RWPE1 (cell line): ENCODE measurements around the gene CHMP1A.

Source experiments
- CTCF ChIA-PET: fragments of 350-600 bp; sonication (Branson Sonifier 250); formaldehyde crosslinking; extraction: SDS; loops from one replicate; lab custom pipeline; 2021; lab: Yijun Ruan, JAX
- POLR2A ChIA-PET: fragments of 400-600 bp; formaldehyde crosslinking; extraction: SDS; loops from one replicate; lab custom pipeline; 2020; ENCODE audit warnings: antibody characterized with exemption; ENCODE audit not compliant: low non-redundant PET; lab: Yijun Ruan, JAX
- DNase-seq: peaks from one replicate; pipeline ENCODE4 v3.0.0; 2012; ENCODE audit warnings: low spot score
- H3K27ac ChIP-seq: fragments of 450-650 bp; 2 replicates; pipeline ENCODE4 v1.5.1; 2017
- TF ChIP-seq, protein P1 (sequence below): fragments of 450-650 bp; conservative IDR thresholded peaks from 2 replicates; pipeline ENCODE4 v1.5.1; 2017; ENCODE audit warnings: low read depth, mild to moderate bottlenecking

CHMP1A gene

DNA sequence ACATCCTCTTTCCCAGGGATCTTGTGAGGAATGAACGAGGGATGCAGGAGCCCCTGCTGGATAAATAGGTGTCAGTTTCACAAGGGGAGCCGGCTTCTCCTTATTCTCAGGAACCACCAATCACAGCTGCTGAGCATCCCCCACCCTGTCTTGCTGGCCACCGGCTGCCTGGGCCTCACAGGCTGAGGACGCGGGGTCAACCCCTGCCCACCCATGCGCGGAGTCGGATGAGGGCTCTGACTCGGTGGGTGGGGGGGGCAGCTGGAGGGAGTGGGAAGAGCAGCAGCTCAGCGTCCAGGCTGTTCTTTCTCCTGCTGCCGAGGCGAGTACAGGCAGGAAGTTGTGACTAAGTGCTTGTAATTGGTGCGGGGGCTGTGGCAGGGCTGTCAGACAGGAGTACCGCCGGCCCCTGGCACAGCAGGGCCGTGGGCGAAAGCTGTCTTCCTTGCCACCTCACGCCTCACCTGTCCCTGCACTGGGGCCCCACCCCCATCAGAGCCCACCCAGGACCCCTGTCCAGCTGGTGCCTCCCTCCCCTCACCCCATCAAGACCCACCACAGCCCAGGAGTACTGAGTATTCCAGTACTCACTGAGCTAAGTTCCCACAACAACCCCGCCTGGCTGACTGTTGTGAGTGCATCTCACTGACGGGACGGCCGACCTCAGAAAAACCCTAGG, 55.1 kb downstream of the CHMP1A start:
- TF ChIP-seq, protein P1, sequence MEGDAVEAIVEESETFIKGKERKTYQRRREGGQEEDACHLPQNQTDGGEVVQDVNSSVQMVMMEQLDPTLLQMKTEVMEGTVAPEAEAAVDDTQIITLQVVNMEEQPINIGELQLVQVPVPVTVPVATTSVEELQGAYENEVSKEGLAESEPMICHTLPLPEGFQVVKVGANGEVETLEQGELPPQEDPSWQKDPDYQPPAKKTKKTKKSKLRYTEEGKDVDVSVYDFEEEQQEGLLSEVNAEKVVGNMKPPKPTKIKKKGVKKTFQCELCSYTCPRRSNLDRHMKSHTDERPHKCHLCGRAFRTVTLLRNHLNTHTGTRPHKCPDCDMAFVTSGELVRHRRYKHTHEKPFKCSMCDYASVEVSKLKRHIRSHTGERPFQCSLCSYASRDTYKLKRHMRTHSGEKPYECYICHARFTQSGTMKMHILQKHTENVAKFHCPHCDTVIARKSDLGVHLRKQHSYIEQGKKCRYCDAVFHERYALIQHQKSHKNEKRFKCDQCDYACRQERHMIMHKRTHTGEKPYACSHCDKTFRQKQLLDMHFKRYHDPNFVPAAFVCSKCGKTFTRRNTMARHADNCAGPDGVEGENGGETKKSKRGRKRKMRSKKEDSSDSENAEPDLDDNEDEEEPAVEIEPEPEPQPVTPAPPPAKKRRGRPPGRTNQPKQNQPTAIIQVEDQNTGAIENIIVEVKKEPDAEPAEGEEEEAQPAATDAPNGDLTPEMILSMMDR, result no peak
- ChIA-PET CTCF (interaction anchor here (0.6 to 2.4 kb wide), 5 partner anchors 13 to 382 kb away, joined by 3 to 10 read pairs (median 4); no protein-coding TSS in a partner anchor), POLR2A (no interaction called here)
- H3K27ac ChIP-seq, result peak overlapping the region; percentile 84
- peak; percentile 93 for DNase-seq

DNA sequence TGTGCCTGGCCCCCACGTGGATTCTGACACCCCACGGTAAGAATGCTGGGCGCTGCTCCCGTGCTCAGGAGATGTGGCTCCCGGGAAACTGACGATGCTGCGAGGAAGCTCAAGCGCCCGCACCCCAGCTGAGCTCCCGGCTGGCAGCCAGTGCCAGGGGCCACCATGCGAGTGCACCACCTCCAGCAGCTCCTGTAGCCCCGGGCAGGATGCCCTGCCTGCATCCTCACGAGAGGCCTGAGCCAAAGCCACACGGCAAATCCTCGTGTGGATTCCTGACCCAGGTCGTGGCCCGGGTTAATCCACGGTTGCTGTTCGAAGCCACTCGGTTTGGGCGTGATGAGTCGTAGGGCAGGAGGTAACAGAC, 55.6 kb downstream of the CHMP1A start:
- H3K27ac ChIP-seq, result peak overlapping the region; percentile 84
- CTCF ChIA-PET, result interaction anchor here (0.6 to 2.4 kb wide), 4 partner anchors 13 to 382 kb away, joined by 3 to 10 read pairs (median 4); no protein-coding TSS in a partner anchor
- TF ChIP-seq, protein P1, result no peak
- POLR2A ChIA-PET, result no interaction called here
- no peak for DNase-seq

DNA sequence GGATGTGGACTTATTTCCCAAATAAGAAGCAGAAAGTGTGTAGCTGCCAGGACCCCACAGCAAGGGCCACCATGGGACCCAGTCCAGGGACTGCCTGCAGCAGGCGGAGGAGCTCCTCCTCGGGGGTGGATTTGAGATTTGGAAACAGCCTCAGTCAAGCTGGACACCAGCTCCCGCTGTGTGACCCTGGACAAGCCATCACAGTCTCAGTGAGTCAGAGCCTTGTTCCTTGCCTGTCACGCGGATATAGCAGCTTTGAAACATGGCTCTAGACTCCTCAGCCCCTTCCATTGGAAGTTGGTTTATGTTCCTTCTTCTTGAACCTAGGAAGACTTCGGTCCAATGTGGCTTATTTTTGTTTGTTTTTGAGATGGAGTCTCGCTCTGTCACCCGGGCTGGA, 56.6 kb downstream of the CHMP1A start:
- TF ChIP-seq, protein P1, result no peak
- DNase-seq, result no peak
- H3K27ac ChIP-seq, result peak overlapping the region; percentile 56
- CTCF ChIA-PET, result interaction anchor here (0.6 to 2.4 kb wide), 5 partner anchors 12 to 260 kb away, joined by 3 to 10 read pairs (median 4); no protein-coding TSS in a partner anchor
- POLR2A ChIA-PET, result no interaction called here

DNA sequence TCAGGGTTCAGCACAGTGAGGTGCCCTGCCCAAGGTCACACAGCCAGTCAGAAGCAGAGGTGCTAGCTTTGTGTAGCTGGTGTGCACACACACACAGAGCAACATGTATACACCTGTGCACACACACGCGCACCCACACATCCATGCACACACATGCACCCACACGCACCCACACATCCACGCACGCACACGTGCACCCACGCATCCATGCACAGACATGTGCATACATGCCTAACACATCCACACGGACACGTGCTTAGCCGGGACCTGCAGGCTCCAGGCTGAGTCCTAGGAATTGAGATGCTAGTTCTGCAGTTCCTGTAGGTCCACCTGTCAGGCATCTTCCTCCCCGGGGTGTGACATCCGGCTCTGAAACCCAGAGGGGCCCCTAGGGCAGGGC, 57.1 kb downstream of the CHMP1A start:
- ChIA-PET CTCF (interaction anchor here (0.6 to 2.4 kb wide), 6 partner anchors 11 to 260 kb away, joined by 3 to 10 read pairs (median 4); partner anchors contain the start of genes CHMP1A and SPATA33), POLR2A (interaction anchor here (0.5 to 1.2 kb wide), 2 partner anchors 33 to 53 kb away, joined by 4 to 11 read pairs; no protein-coding TSS in a partner anchor)
- DNase-seq, result no peak
- TF ChIP-seq, protein P1, result no peak
- H3K27ac ChIP-seq, result peak overlapping the region; percentile 56

DNA sequence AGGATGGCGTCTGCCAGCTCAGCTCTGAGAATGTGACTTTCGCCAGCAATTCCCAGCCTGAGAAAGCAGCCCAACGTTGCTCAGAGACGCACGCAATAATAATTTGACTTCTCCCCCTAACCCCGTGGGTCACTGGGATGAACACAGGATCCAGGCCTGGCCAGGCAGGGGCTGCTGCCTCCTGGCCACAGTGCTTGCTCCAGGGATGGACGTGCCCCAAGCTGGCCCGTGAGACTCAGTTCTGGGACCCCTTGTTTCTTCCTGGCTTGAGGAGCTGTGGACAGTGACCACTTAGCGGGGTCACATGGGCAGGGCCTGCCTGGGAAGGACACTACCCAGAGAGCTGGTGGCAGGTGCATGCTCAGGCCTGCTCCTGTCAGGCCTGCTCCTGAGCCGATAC, 57.6 kb downstream of the CHMP1A start:
- H3K27ac ChIP-seq, result peak overlapping the region; percentile 56
- ChIA-PET POLR2A (interaction anchor here (0.5 to 1.2 kb wide), 2 partner anchors 33 to 54 kb away, joined by 4 to 11 read pairs; no protein-coding TSS in a partner anchor), CTCF (interaction anchor here (0.5 to 2.4 kb wide), 7 partner anchors 8 to 260 kb away, joined by 3 to 10 read pairs (median 4); partner anchors contain the start of genes CHMP1A and SPATA33)
- DNase-seq, result no peak
- TF ChIP-seq, protein P1, result no peak

DNA sequence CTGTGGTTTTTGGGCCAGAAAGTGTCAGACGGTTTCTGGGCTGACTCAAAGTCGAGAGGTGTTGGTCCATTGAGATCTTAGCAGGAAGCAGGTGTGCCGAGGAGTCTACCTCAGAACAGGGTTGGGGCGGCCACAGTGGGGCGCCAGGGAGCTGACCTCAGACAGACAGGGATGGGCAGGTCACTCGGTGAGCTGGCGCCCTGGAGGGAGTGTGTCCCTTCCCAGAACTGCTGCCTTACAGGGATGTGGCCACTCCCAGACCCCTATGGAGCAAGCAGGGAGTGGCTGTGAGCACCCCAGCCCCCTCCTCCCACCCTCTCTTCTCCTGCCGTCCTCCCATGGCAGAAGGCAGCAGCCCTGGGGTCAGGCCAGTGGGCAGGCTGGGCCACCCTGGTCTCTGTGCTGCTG, 58.1 kb downstream of the CHMP1A start:
- POLR2A ChIA-PET, result interaction anchor here (1.2 kb wide), 1 partner anchor 34 kb away, joined by 4 read pairs; no protein-coding TSS in a partner anchor
- no peak for DNase-seq
- H3K27ac ChIP-seq, result peak overlapping the region; percentile 56
- CTCF ChIA-PET, result interaction anchor here (0.5 to 1.5 kb wide), 5 partner anchors 7 to 260 kb away, joined by 3 to 7 read pairs (median 4); no protein-coding TSS in a partner anchor
- TF ChIP-seq, protein P1, result peak; percentile 28; the same call in 1 of the 2 replicates
